ENCODE measurements around the gene MEF2B. TPM values are rescaled to one million over a fixed set of nuclear protein-coding genes. Genes with fewer than 3 reads are reported as not detected.
A peak's percentile ranks its signal among the peaks of the same experiment; 100 is the strongest.

MEF2B gene
- total and polyA plus RNA-seq, 10 of the 15 experiments (the other 5 are each of a cell fraction or from before 2014, with no cell fraction given), result 0.09 to 33.0 (median 8.9) TPM

- RAD21 ChIA-PET (ENCODE audit: unreplicated experiment), result no interaction called here
- POLR2A ChIA-PET, result no interaction called here
- Histone ChIP-seq H3K36me3 (ENCODE audit: control insufficient read depth in 2 of 2, insufficient read depth in 2 of 2, low read length in 1 of 2) (no peaks in the 10 kb centered on the region), H3K27ac (ENCODE audit: control insufficient read depth, insufficient read depth) (no peak overlapping the region), H3K27me3 (replicated peaks in 1 of 2; ENCODE audit: control insufficient read depth in 2 of 2, insufficient read depth in 2 of 2, low read length in 1 of 2) (peaks cover 0 to 2% of the 10 kb centered on the region in 2 experiments; a peak in 1 of 4 replicates), H3K4me2 (ENCODE audit: control insufficient read depth, insufficient read depth) (peak overlapping the region; percentile 25; the same call in 1 of the 2 replicates), H3K79me2 (ENCODE audit: control insufficient read depth, insufficient read depth, low read length) (no peaks in the 10 kb centered on the region), H3K9me3 (replicated peaks; ENCODE audit: control insufficient read depth, insufficient read depth, low read length) (0 out of 3 replicates have a peak, but pooled peaks cover 2% of the 10 kb centered on the region), H4K20me1 (ENCODE audit: control insufficient read depth, insufficient read depth) (no peaks in the 10 kb centered on the region), H3K4me3 (no peak overlapping the region), H3K9ac (ENCODE audit: control insufficient read depth, insufficient read depth, low read length) (no peak overlapping the region), H3K4me1 (ENCODE audit: control insufficient read depth, insufficient read depth, low read length) (peaks cover 10% of the 10 kb centered on the region; the same call in 1 of the 2 replicates), H2AFZ (ENCODE audit: control insufficient read depth, low read depth, low read length) (no peak overlapping the region)
- no peak for DNase-seq (ENCODE audit: low read depth, low spot score)
- in situ Hi-C loops (cut with MboI) (no loop called here), intact Hi-C loops (cut with micrococcal nuclease; ENCODE audit: unreplicated experiment) (no loop called here)
- ATAC-seq, result peak; percentile 35
- SMC1A ChIA-PET (ENCODE audit: uncharacterized antibody, unreplicated experiment), result no interaction called here
- peak; percentile 13 for FAIRE-seq
- BruUV-seq (replicated peaks), result no TSS peak
- CTCF ChIA-PET, result interaction anchor here (1.0 kb wide), 1 partner anchor 39 kb away, joined by 3 read pairs; no protein-coding TSS in a partner anchor
- no peak for TF ChIP-seq ATF3 (IDR thresholded peaks at IDR 0.05; ENCODE audit: borderline replicate concordance, extremely low read depth, low read depth, low read length)
- TF ChIP-seq CREM (IDR thresholded peaks at IDR 0.05; ENCODE audit: low read depth), result no peak
- TF ChIP-seq ZNF384 (IDR thresholded peaks at IDR 0.05; ENCODE audit: borderline replicate concordance, low read depth, low read length), result no peak
- TF ChIP-seq YBX1 (IDR thresholded peaks at IDR 0.05), result no peak
- TF ChIP-seq RELA (IDR thresholded peaks at IDR 0.05; ENCODE audit: borderline replicate concordance, partially characterized antibody), result no peak
- TF ChIP-seq BCLAF1 (IDR thresholded peaks at IDR 0.05), result no peak
- TF ChIP-seq CUX1 (IDR thresholded peaks at IDR 0.05; ENCODE audit: insufficient replicate concordance, low read depth, low read length), result no peak
- no peak for TF ChIP-seq ZNF207 (IDR thresholded peaks at IDR 0.05; ENCODE audit: borderline replicate concordance)
- no peak for TF ChIP-seq BRCA1 (IDR thresholded peaks at IDR 0.05; ENCODE audit: low read depth, low read length)
- no peak for TF ChIP-seq CHD2 (IDR thresholded peaks at IDR 0.05; ENCODE audit: borderline replicate concordance, low read depth, low read length)
- no peak for TF ChIP-seq NFYA (IDR thresholded peaks at IDR 0.05; ENCODE audit: borderline replicate concordance, low read depth, low read length)
- no peak for TF ChIP-seq MTA2 (IDR thresholded peaks at IDR 0.05; ENCODE audit: low read depth)
- no peak for TF ChIP-seq ZNF217 (IDR thresholded peaks at IDR 0.05)
- WGBS (ENCODE audit: insufficient coverage, insufficient replicate concordance, low lambda C conversion rate, missing lambda C conversion rate), result 14% methylated on average over 20 of the region's 21 CpGs
Observed at GRCh38 chr19:19213426-19214158, 43.5 kb upstream of the MEF2B start.
